Central memory CD8-positive, alpha-beta T cell (primary cell): ENCODE measurements around the gene ATXN7L2.
"Not testable (repeated sequence)": the region's sequence is repeated elsewhere in the genome, so short reads cannot be mapped to it uniquely, and the experiment has no call there.

Experiments
- ATAC-seq: fragments of 150-1000 bp; cut with Tn5 transposase; replicated peaks from 2 replicates; pipeline ENCODE4 v1.10.0; 2022; ENCODE audit warnings: mild to moderate bottlenecking, moderate FRiP score, moderate number of reproducible peaks; ENCODE audit not compliant: poor library complexity, severe bottlenecking; ENCODE audit errors: extremely low read depth
- DNase-seq, 2 donors: peaks; one replicate each; pipeline ENCODE4 v3.0.0; 2021; ENCODE audit warnings: low spot score in 2 of 2
- H3K27ac Mint-ChIP-seq: one replicate; pipeline ENCODE4 v1.8.0; 2022; ENCODE audit warnings: low read depth, mild to moderate bottlenecking, moderate library complexity, mixed read lengths
- H3K27me3 Mint-ChIP-seq: one replicate; pipeline ENCODE4 v1.8.0; 2022; ENCODE audit warnings: mixed read lengths
- H3K36me3 Mint-ChIP-seq: one replicate; pipeline ENCODE4 v1.8.0; 2022; ENCODE audit warnings: mild to moderate bottlenecking, moderate library complexity, mixed read lengths; ENCODE audit not compliant: insufficient read depth
- H3K4me1 Mint-ChIP-seq: one replicate; pipeline ENCODE4 v1.8.0; 2022; ENCODE audit warnings: mixed read lengths
- H3K4me3 Mint-ChIP-seq: one replicate; pipeline ENCODE4 v1.8.0; 2022; ENCODE audit warnings: mild to moderate bottlenecking, moderate library complexity, mixed read lengths
- H3K9me3 Mint-ChIP-seq: one replicate; pipeline ENCODE4 v1.8.0; 2022; ENCODE audit warnings: mixed read lengths

Gene ATXN7L2, protein sequence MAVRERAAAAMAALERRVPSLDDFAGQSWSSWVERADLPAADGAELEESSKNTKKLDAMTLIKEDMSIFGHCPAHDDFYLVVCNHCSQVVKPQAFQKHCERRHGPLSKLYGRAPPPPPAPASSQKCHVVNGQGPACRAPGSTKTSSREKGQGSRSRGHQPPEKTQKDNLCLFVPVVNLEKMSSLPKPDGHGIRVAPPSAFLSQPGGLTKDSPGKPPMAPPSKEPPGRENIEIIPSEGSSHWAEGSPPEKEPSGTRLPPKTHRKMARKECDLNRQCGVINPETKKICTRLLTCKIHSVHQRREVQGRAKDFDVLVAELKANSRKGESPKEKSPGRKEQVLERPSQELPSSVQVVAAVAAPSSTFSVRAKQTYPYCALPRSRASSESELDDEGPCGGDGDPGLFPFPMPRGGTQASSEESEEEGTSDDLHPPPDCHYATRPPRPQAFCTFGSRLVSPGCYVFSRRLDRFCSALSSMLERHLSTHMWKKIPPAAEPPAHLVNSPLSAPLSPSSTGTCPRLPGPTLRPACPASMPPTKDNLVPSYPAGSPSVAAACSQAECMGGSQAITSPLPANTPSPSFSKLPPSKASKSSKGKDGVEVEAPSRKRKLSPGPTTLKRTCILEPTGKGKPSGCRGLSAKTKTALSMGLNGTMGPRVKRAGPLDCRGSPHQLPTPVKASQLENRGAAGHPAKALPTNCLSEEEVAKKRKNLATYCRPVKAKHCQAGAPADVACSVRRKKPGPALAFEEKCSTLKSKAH

DNA sequence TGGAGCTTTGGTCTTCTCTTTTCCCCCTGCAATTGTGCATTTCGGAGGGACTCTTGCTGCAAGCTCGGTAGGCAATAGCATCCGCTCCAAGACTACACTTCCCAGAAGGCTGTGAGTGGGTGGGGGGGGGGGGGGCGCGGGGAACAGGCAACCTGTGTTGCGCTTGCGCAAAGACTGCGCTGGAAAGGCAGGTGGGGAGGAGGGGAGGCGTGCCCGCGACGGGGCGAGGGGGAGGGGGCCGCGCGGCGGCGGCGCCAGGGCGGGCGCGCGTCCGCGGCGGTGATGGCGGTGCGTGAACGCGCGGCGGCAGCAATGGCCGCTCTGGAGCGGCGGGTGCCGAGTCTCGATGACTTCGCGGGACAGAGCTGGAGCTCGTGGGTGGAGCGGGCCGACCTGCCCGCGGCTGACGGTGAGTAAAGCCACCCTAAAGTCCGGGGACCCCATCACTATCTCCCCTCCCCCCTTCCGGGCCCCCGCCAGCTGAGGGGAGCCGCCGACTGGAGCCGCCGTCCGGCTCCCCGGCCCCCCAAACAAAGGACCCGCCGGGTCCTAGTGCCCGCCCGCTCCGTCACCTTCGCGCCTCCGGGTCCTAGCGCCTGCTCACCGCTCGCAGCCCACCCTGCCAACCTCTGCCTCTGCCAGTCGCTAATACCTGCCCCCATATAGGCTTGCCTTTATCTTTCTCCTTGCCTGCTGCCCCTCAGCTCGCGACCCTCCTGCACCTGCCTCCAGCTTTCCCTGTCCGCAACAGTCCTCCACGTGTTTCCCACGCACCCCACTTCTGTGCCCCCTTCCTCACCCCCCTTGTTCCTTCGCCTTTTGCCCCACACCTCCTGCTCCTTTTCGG is at the start of gene ATXN7L2:
TSS of gene ATXN7L2 (plus strand) at position 234 of the 847 bp plus-strand sequence. CDS start at position 283, 49 bp downstream.
- H3K36me3 Mint-ChIP-seq = peaks cover 8% of the 10 kb centered on the region
- H3K27ac Mint-ChIP-seq = peak within 1 kb of the TSS; percentile 93
- H3K9me3 Mint-ChIP-seq = no peaks in the 10 kb centered on the region
- H3K4me1 Mint-ChIP-seq = peaks cover 31% of the 10 kb centered on the region
- peak within 1 kb of the TSS; percentile 97 for H3K4me3 Mint-ChIP-seq
- ATAC-seq (peak; percentile 85), DNase-seq (peak; percentile 77 to 85)
- peaks cover 11% of the 10 kb centered on the region for H3K27me3 Mint-ChIP-seq

DNA sequence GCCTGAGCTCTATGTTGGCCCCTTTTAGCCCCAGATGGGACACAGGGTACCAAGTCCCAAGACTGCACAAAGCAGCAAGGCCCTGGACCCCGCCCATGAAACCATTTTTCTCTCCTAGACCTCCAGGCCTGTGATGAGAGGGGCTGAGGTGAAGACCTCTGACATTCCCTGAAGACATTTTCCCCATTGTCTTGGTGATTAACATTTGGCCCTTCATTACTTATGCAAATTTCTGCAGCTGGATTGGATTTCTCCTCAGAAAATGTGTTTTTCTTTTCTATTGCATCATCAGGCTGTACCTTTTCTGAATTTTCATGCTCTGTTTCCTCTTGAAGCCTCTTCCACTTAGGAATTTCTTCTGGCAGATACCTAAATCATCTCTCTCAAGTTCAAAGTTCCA is 49.2 kb upstream of the ATXN7L2 start:
- H3K4me3 Mint-ChIP-seq = no peak overlapping the region
- H3K4me1 Mint-ChIP-seq = no peaks in the 10 kb centered on the region
- DNase-seq (no peak), ATAC-seq (no peak)
- H3K27me3 Mint-ChIP-seq = peaks cover 21% of the 10 kb centered on the region
- H3K9me3 Mint-ChIP-seq = no peaks in the 10 kb centered on the region
- H3K36me3 Mint-ChIP-seq = no peaks in the 10 kb centered on the region
- no peak overlapping the region for H3K27ac Mint-ChIP-seq

DNA sequence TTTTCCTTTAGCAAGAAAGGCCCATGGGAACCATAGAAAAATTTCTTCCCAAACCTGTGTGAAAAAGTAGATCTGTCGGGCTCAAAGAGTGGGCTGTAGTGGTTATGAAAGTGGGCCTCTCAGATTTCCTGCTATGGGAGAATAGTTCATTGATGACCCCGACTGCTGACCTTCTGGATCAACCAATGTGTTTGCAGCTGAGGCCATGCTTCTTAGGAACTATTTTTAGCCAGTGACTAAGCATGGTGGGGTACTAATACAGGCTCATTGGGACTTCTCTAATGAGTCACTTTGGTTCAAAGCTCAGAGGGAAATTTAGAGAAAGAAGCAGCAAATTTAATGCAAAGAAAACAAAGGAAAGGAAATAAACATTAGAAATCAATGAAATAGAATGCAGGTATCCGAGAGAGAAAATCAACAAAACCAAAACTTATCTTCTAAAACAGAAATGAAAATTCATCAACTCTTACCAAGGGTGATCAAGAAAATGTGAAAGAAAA is 44.9 kb upstream of the ATXN7L2 start:
- Mint-ChIP-seq H3K27ac (no peak overlapping the region), H3K27me3 (peaks cover 12% of the 10 kb centered on the region), H3K4me3 (no peak overlapping the region), H3K4me1 (no peaks in the 10 kb centered on the region), H3K36me3 (no peaks in the 10 kb centered on the region), H3K9me3 (no peaks in the 10 kb centered on the region)
- DNase-seq (no peak), ATAC-seq (no peak)

DNA sequence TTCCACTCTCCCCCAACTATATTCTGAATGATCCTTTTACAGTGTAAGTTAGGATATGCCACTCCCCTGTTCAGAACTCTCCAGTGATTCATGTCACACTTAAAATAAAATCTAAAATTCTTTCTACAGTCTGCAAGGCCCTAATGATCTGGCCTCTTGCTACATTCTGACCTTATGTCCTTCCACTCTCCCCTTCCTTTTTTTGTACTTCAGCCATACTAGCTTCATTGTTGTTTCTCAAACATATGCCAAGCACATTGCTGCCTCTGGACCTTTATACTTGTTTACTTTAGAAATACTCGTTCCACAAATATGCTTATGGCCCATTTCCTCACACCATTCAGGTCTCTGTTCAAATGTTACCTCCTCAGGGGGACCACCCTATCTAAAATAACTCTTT is 42.6 kb upstream of the ATXN7L2 start:
- no peaks in the 10 kb centered on the region for H3K9me3 Mint-ChIP-seq
- DNase-seq (no peak), ATAC-seq (no peak)
- H3K27me3 Mint-ChIP-seq = peaks cover 9% of the 10 kb centered on the region
- H3K36me3 Mint-ChIP-seq = no peaks in the 10 kb centered on the region
- H3K4me3 Mint-ChIP-seq = no peak overlapping the region
- no peak overlapping the region for H3K27ac Mint-ChIP-seq
- no peaks in the 10 kb centered on the region for H3K4me1 Mint-ChIP-seq

DNA sequence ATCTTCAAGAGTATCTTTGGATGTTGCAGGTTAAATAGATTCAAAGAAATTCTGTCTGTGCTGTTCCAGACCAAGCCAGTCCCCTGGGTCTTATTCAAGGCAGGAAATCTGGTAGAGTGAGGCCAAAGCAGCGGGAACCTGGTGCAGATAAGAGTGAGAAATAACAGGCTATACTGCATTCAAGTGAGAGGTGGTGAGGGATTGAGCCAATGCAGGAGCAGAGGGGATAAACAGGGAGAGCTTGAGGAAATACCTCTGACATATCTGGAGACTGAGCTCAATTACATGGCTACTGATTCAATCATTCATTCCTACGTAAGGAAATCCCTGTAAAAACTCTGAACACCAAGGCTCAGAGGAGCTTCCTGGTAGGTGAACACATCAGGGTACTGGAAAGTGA is 40.2 kb upstream of the ATXN7L2 start:
- H3K36me3 Mint-ChIP-seq = no peaks in the 10 kb centered on the region
- DNase-seq = no peak
- H3K4me1 Mint-ChIP-seq = no peaks in the 10 kb centered on the region
- H3K27ac Mint-ChIP-seq = no peak overlapping the region
- no peaks in the 10 kb centered on the region for H3K9me3 Mint-ChIP-seq
- H3K4me3 Mint-ChIP-seq = no peak overlapping the region
- H3K27me3 Mint-ChIP-seq = peaks cover 20% of the 10 kb centered on the region
- ATAC-seq = no peak

DNA sequence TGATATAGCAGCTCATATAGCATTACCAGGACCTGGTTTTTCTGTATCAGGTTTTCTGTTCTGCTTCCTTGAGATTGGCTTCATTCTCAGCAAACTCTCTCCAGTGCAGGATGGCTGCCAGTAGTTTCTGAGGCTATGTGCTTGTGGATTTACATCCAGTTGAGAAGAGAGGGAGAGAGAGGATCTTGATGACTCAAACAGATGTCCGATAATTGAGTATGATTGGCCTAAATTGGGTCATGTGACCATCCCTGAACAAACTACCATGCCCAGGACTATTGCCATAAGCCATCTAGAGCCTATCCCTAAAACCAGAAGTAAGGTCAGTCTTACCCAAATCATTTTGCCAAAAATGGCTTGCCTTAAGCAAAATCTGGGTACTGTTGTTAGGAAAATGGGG is 39.4 kb upstream of the ATXN7L2 start:
- ATAC-seq = no peak
- Mint-ChIP-seq H3K36me3 (no peaks in the 10 kb centered on the region), H3K27ac (no peak overlapping the region), H3K4me1 (no peaks in the 10 kb centered on the region), H3K4me3 (no peak overlapping the region), H3K9me3 (no peaks in the 10 kb centered on the region), H3K27me3 (peaks cover 23% of the 10 kb centered on the region)
- DNase-seq = no peak

DNA sequence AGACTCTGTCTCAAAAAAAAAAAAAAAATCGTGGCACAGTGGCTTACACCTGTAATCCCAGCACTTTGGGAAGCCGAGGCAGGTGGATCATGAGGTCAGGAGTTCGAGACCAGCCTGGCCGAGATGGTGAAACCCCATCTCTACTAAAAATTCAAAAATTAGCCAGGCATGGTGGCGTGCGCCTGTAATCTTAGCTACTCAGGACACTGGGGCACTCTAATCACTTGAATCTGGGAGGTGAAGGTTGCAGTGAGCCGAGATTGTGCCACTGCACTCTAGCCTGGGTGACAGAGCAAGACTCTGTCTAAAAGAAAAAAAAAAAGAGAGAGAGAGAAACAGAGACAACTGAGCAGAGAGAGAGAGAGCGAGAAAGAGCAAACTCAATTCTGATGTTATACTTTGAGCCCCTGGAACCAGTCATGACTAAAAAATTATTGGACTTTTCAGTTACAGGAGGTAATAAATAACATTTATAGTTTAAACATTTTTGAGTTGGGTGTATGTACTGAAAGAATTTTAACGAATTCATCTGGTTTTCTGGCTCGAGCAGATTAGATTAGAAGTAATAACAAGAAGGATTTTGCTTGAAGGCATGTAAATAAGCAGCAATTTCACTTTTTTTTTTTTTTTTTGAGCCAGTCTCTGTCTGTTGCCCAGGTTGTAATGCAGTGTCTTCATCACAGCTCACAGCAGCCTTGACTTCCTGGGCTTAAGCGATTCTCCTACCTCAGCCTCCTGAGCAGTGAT is 37.6 kb upstream of the ATXN7L2 start:
- ATAC-seq, H3K4me3 Mint-ChIP-seq, H3K36me3 Mint-ChIP-seq, H3K4me1 Mint-ChIP-seq, H3K9me3 Mint-ChIP-seq, DNase-seq, H3K27ac Mint-ChIP-seq: not testable (repeated sequence)
- H3K27me3 Mint-ChIP-seq = peaks cover 41% of the 10 kb centered on the region

DNA sequence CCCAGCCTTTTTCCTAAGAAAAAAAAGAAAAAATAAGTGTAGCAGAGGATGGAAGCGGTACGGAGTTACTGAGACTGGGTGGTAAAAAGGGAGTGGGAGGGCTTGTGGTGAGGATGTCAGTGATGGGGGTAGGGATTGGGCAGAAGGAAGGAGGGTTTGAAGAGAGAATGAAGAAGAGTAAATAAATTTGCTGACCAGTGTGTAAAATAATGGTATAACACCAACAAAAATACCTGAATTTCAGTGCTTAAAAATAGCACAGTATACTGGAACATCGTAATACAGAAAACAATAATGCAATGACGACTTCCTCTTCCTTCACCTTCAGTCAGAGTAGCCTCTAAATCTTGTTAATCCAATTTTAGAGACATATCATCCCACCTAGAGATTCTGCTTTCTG is 36.2 kb upstream of the ATXN7L2 start:
- H3K27ac Mint-ChIP-seq = no peak overlapping the region
- H3K4me3 Mint-ChIP-seq = no peak overlapping the region
- ATAC-seq (no peak), DNase-seq (no peak)
- H3K36me3 Mint-ChIP-seq = no peaks in the 10 kb centered on the region
- H3K9me3 Mint-ChIP-seq = no peaks in the 10 kb centered on the region
- H3K27me3 Mint-ChIP-seq = peaks cover 52% of the 10 kb centered on the region
- no peaks in the 10 kb centered on the region for H3K4me1 Mint-ChIP-seq

DNA sequence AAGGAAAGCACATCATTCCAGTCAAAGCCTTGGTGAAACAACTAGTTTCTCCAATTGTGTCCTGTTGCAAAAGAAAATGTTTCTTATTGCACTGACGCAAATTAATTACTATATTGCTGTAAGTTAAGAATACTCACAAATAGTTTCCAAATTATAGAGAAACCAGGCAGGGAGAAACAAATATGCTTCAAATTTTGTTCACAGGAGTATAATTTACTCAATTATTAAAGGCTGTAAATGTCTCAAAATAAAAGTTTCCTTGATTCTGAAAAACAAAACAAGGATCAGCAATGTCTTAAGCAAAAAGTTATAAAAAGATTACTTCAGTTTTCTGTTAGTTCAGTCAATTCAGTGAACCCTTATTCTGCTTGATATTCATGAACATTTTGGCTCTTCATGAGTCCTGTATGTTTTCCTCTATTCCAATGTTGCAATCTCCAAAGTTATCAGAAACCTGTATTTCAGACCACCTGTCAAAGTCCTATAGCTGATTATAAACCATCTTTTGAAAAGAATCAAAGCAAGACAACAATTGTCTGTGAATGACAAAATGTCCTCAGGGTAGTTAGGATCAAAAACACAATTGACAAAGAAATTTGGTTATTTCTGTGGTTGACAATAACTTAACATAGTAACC is 29.1 kb upstream of the ATXN7L2 start:
- Mint-ChIP-seq H3K4me1 (no peaks in the 10 kb centered on the region), H3K27me3 (peaks cover 73% of the 10 kb centered on the region), H3K27ac (no peak overlapping the region), H3K4me3 (no peak overlapping the region), H3K9me3 (no peaks in the 10 kb centered on the region), H3K36me3 (no peaks in the 10 kb centered on the region)
- no peak for ATAC-seq
- no peak for DNase-seq

DNA sequence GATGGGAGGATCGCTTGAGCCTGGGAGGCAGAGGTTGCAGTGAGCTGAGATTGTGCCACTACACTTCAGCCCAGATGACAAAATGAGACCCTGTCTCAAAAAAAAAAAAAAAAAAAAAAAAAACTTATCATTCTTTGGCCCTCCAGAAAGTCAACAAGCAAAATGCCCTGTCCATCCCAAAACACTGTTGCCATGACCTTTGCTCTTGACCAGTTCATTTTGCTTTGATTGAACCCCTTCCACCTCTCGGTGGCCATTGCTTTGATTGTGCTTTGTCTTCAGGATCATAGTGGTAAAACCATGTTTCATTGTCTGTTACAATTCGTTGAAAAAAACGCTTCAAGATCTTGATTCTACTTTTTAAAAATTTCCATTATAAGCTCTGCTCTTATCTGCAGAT is 25.9 kb upstream of the ATXN7L2 start:
- no peaks in the 10 kb centered on the region for H3K36me3 Mint-ChIP-seq
- H3K4me1 Mint-ChIP-seq = no peaks in the 10 kb centered on the region
- H3K27me3 Mint-ChIP-seq = peaks cover 67% of the 10 kb centered on the region
- H3K9me3 Mint-ChIP-seq = no peaks in the 10 kb centered on the region
- H3K27ac Mint-ChIP-seq = no peak overlapping the region
- no peak for DNase-seq
- H3K4me3 Mint-ChIP-seq = no peak overlapping the region
- ATAC-seq = no peak

DNA sequence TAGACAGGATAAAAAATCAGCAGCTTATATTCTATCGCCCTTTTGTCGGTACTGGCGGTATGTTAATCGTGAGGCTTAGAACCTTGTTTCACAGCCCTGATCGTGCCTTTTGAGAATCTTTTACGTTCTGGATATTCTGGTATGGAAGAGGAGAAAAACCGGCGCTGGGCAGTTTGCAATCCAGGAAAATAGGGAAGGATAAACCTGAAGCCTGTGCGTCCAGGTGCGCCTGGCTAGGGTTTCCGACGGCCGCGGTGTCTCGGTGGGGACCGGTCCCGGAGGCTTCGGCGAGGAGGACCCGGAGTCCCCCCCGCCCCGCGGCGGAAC is 17.6 kb upstream of the ATXN7L2 start:
- Mint-ChIP-seq H3K4me1 (no peaks in the 10 kb centered on the region), H3K4me3 (peak overlapping the region; percentile 50), H3K27ac (no peak overlapping the region), H3K27me3 (peaks cover 90% of the 10 kb centered on the region), H3K9me3 (no peaks in the 10 kb centered on the region), H3K36me3 (peaks cover 1% of the 10 kb centered on the region)
- ATAC-seq (no peak), DNase-seq (no peak)
